HepG2 (cell line): ENCODE measurements around the gene BTK. TPM values are rescaled to one million over a fixed set of nuclear protein-coding genes. Genes with fewer than 3 reads are reported as not detected.

Source experiments
- ARID4A ChIP-seq: sonication (generic); formaldehyde crosslinking; IDR thresholded peaks from 2 replicates; pipeline ENCODE4 v1.5.0; 2020; ENCODE audit warnings: mild to moderate bottlenecking, missing genetic modification reagents, borderline replicate concordance
- BORCS8-MEF2B ChIP-seq: sonication (generic); formaldehyde crosslinking; IDR thresholded peaks from 2 replicates; pipeline ENCODE4 v1.8.0; 2022; ENCODE audit warnings: mild to moderate bottlenecking, missing genetic modification reagents
- ELF1 ChIP-seq: sonication (generic); formaldehyde crosslinking; IDR thresholded peaks from 2 replicates; pipeline ENCODE4 v1.4.0; 2020; ENCODE audit warnings: missing genetic modification reagents
- GATAD1 ChIP-seq: IDR thresholded peaks from 2 replicates; pipeline ENCODE4 v1.6.1; 2016; ENCODE audit warnings: missing genetic modification reagents, missing compliant biosample characterization
- HMGXB4 ChIP-seq, 2 experiments: sonication (generic) in 1 of 2; formaldehyde crosslinking in 1 of 2; IDR thresholded peaks; 2 replicates each; pipeline versions ENCODE4 v1.4.0 to v1.6.1; 2018 to 2020; ENCODE audit warnings: missing genetic modification reagents in 2 of 2, borderline replicate concordance in 1 of 2, low read depth in 1 of 2, mild to moderate bottlenecking in 1 of 2, missing biosample characterization in 1 of 2
- MAZ ChIP-seq, 2 experiments: sonication (generic) in 1 of 2; formaldehyde crosslinking in 1 of 2; IDR thresholded peaks; 2 replicates each; pipeline versions ENCODE4 v1.5.0 to v1.6.1; 2012 to 2020; ENCODE audit warnings: low read depth in 2 of 2, mild to moderate bottlenecking in 2 of 2, borderline replicate concordance in 1 of 2, improper control_type of control experiment in 1 of 2, low read length in 1 of 2, missing genetic modification reagents in 1 of 2, moderate library complexity in 1 of 2
- NFYB ChIP-seq: sonication (generic); formaldehyde crosslinking; IDR thresholded peaks from 2 replicates; pipeline ENCODE4 v1.4.0; 2020; ENCODE audit warnings: missing genetic modification reagents
- NFYC ChIP-seq: IDR thresholded peaks from 2 replicates; pipeline ENCODE4 v1.6.1; 2016; ENCODE audit warnings: missing genetic modification reagents, missing compliant biosample characterization
- PAXIP1 ChIP-seq: sonication (generic); formaldehyde crosslinking; conservative IDR thresholded peaks from 2 replicates; pipeline ENCODE4 v1.4.0; 2020; ENCODE audit warnings: mild to moderate bottlenecking, missing genetic modification reagents, moderate library complexity
- ZBTB34 ChIP-seq: sonication (generic); formaldehyde crosslinking; IDR thresholded peaks from 2 replicates; pipeline ENCODE4 v1.8.0; 2022; ENCODE audit warnings: mild to moderate bottlenecking, missing genetic modification reagents
- ZBTB49 ChIP-seq: sonication (generic); formaldehyde crosslinking; IDR thresholded peaks from 2 replicates; pipeline ENCODE4 v1.4.0; 2020; ENCODE audit warnings: missing genetic modification reagents, borderline replicate concordance
- ZNF143 ChIP-seq: sonication (generic); formaldehyde crosslinking; IDR thresholded peaks from 2 replicates; pipeline ENCODE4 v1.4.0; 2020; ENCODE audit warnings: missing genetic modification reagents
- ZNF430 ChIP-seq: sonication (generic); formaldehyde crosslinking; IDR thresholded peaks from 2 replicates; pipeline ENCODE4 v1.9.0; 2021; ENCODE audit warnings: mild to moderate bottlenecking, missing genetic modification reagents
- polyA plus RNA-seq, 8 experiments: library from polyadenylated mRNA; depleted of rRNA in 3 of 8; stranded (reverse) in 7 of 8; unstranded in 1 of 8; fragments of >200 nt; fragmentation: Illumina TruSeq in 4 of 8; extraction: Trizol in 4 of 8; gene quantifications; 2 replicates each; pipeline versions ENCODE4 v1.2.1 to v1.2.3, GENCODE V29; 2011 to 2016; ENCODE audit warnings: low read depth in 4 of 8, missing spikeins in 1 of 8, mixed read lengths in 1 of 8; ENCODE audit not compliant: insufficient read depth in 1 of 8
- total RNA-seq, 5 experiments: library from RNA; depleted of rRNA; stranded (reverse); fragments of >200 nt; fragmentation: Illumina TruSeq; extraction: Trizol; gene quantifications; 2 replicates each; pipeline ENCODE4 v1.2.3, GENCODE V29; 2016; ENCODE audit warnings: low read depth in 1 of 5

BTK gene
- total and polyA plus RNA-seq, 2 of the 13 experiments (the other 11 are each of a cell fraction or from before 2014, with no cell fraction given): not detected

- TF ChIP-seq ARID4A (CRISPR knock-in tag): peak; percentile 44; the same call in 1 of the 2 replicates
- peak; percentile 40 for TF ChIP-seq ZNF143 (CRISPR knock-in tag)
- peak; percentile 67; the same call in 1 of the 2 replicates for TF ChIP-seq MAZ (IDR thresholded peaks at IDR 0.05; ENCODE audit: borderline replicate concordance, low read depth, low read length)
- TF ChIP-seq MAZ (CRISPR knock-in tag; IDR thresholded peaks at IDR 0.05; ENCODE audit: low read depth): 0 out of 2 replicates have a peak, but pooled peaks have one; percentile 13
- TF ChIP-seq ELF1 (CRISPR knock-in tag): peak; percentile 65
- TF ChIP-seq ZBTB34 (CRISPR knock-in tag): no peak
- TF ChIP-seq BORCS8-MEF2B (CRISPR knock-in tag): no peak
- TF ChIP-seq NFYC: peak; percentile 87
- TF ChIP-seq PAXIP1 (CRISPR knock-in tag): 0 out of 2 replicates have a peak, but pooled peaks have one; percentile 13
- peak; percentile 40; the same call in 1 of the 2 replicates for TF ChIP-seq ZNF430 (CRISPR knock-in tag)
- TF ChIP-seq ZBTB49 (CRISPR knock-in tag): no peak
- 0 out of 4 replicates have a peak, but pooled peaks of 1 of the 2 experiments have one; percentile 21 for TF ChIP-seq HMGXB4 (CRISPR knock-in tag; IDR thresholded peaks at IDR 0.05; ENCODE audit: borderline replicate concordance in 1 of 2, low read depth in 1 of 2)
- TF ChIP-seq NFYB (CRISPR knock-in tag): peak; percentile 77
- peak; percentile 94 for TF ChIP-seq GATAD1 (CRISPR knock-in tag)
Measured at GRCh38 chrX:101407748-101408531, 21.9 kb upstream of the BTK start, which contains the start of the genes GLA and HNRNPH2 (continued).
